ENCODE results near the gene LMBR1L. TPM values are rescaled to one million over a fixed set of nuclear protein-coding genes. Genes with fewer than 3 reads are reported as not detected.

Gene LMBR1L
- polyA plus RNA-seq, 3 donors: 22.0 to 104 (median 25.9) TPM

DNA sequence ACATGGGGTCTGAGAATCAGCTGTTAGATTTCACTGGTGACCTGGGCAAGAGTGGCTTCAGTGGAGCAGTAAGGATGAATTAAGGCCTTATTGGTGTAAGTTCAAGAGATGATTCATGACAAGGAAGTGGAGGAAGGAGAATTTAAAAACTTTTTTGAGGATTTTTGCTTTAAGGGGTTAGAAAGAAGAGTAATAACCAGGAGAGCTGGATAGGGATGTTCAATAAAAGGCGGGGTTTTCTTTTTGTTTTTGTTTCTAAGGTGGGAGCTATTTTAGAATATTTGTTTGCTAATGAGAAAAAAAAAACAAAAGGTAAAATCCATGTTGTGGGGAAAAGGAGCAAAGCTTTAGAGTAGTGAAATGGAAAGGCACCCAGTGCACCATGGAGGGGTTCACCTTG lies 35.8 kb upstream of the LMBR1L start:
- TF ChIP-seq, protein P1, sequence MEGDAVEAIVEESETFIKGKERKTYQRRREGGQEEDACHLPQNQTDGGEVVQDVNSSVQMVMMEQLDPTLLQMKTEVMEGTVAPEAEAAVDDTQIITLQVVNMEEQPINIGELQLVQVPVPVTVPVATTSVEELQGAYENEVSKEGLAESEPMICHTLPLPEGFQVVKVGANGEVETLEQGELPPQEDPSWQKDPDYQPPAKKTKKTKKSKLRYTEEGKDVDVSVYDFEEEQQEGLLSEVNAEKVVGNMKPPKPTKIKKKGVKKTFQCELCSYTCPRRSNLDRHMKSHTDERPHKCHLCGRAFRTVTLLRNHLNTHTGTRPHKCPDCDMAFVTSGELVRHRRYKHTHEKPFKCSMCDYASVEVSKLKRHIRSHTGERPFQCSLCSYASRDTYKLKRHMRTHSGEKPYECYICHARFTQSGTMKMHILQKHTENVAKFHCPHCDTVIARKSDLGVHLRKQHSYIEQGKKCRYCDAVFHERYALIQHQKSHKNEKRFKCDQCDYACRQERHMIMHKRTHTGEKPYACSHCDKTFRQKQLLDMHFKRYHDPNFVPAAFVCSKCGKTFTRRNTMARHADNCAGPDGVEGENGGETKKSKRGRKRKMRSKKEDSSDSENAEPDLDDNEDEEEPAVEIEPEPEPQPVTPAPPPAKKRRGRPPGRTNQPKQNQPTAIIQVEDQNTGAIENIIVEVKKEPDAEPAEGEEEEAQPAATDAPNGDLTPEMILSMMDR (IDR thresholded peaks at IDR 0.05): no peak
- H3K4me3 Mint-ChIP-seq: no peak overlapping the region

DNA sequence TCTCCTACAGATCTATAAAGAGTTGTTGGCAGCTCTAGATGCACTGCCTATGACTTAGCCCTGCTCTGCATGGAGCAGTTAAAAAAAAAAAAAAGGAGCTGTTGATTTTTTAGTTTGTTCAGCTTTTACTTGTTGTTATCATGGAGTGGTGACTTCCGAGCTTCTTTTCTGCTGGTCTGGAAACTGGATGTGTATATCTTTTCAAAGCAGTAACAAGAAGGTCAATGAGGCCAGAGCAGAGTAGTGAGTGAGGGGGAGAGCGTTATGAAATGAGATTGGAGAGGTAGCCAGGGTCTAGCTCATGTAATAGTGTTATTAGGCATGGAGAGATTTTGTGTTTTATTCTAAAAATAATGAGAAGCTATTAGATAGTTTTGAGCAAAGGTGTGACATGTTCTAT lies 33.7 kb upstream of the LMBR1L start:
- TF ChIP-seq, protein P1 (IDR thresholded peaks at IDR 0.05): no peak
- no peak overlapping the region for H3K27ac ChIP-seq (ENCODE audit: low read depth in 1 of 2, low read length in 2 of 2)
- 100% methylated on average over 2 of the region's 2 CpGs for WGBS (ENCODE audit: insufficient coverage)

More for the DNA sequence above, 35.8 kb upstream of the LMBR1L start:
- no peaks in the 10 kb centered on the region for H3K27me3 Mint-ChIP-seq (ENCODE audit: low read depth in 3 of 3)
- no peak overlapping the region for H3K4me2 ChIP-seq (replicated peaks; ENCODE audit: extremely low read depth, low read length, poor library complexity, severe bottlenecking)
- peaks cover 2 to 5% of the 10 kb centered on the region in 2 donors for H3K36me3 Mint-ChIP-seq
- peaks cover 0 to 6% of the 10 kb centered on the region in 2 donors for H3K4me1 ChIP-seq (ENCODE audit: control insufficient read depth in 1 of 2, insufficient read depth in 2 of 2, low read length in 2 of 2)
- no peak for DNase-seq
- H2AFZ ChIP-seq (ENCODE audit: insufficient read depth, low read depth, low read length, poor library complexity, severe bottlenecking): no peak overlapping the region
- no CpG with 5 or more reads among the region's 1 CpG for WGBS (ENCODE audit: insufficient coverage)
- no peak overlapping the region for H3K9ac ChIP-seq (ENCODE audit: insufficient read depth, low read length, poor library complexity, severe bottlenecking)
- intact Hi-C loops (cut with micrococcal nuclease): no loop called here
- no peaks in the 10 kb centered on the region for H3K79me2 ChIP-seq (ENCODE audit: insufficient read depth, low read length)
- no peaks in the 10 kb centered on the region for H3K27me3 ChIP-seq (ENCODE audit: control insufficient read depth in 2 of 2, insufficient read depth in 2 of 2, low read length in 2 of 2)
- no peaks in the 10 kb centered on the region for H3K36me3 ChIP-seq (replicated peaks in 1 of 2; ENCODE audit: control insufficient read depth in 1 of 2, insufficient read depth in 2 of 2, low read length in 2 of 2)
- no peaks in the 10 kb centered on the region for H3K9me3 Mint-ChIP-seq
- no peak overlapping the region for H3K4me3 ChIP-seq (replicated peaks in 1 of 3; ENCODE audit: low read depth in 2 of 3, low read length in 3 of 3)
- no peaks in the 10 kb centered on the region for H3K9me3 ChIP-seq (replicated peaks in 1 of 2; ENCODE audit: control insufficient read depth in 1 of 2, insufficient read depth in 1 of 2, low read length in 2 of 2)
- H3K27ac ChIP-seq (ENCODE audit: low read depth in 1 of 2, low read length in 2 of 2): no peak overlapping the region
- H3K27ac Mint-ChIP-seq: no peak overlapping the region
- peaks cover 4% of the 10 kb centered on the region for H3K4me1 Mint-ChIP-seq
- no peaks in the 10 kb centered on the region for H4K20me1 ChIP-seq (ENCODE audit: insufficient read depth, low read length)

More for the DNA sequence above, 33.7 kb upstream of the LMBR1L start:
- Mint-ChIP-seq H3K27ac (no peak overlapping the region), H3K4me3 (no peak overlapping the region), H3K9me3 (no peaks in the 10 kb centered on the region), H3K27me3 (ENCODE audit: low read depth in 3 of 3) (no peaks in the 10 kb centered on the region), H3K4me1 (peaks cover 2% of the 10 kb centered on the region), H3K36me3 (peaks cover 5 to 13% of the 10 kb centered on the region in 2 donors)
- Histone ChIP-seq H3K4me2 (replicated peaks; ENCODE audit: extremely low read depth, low read length, poor library complexity, severe bottlenecking) (no peak overlapping the region), H3K9ac (ENCODE audit: insufficient read depth, low read length, poor library complexity, severe bottlenecking) (no peak overlapping the region), H2AFZ (ENCODE audit: insufficient read depth, low read depth, low read length, poor library complexity, severe bottlenecking) (no peak overlapping the region), H3K79me2 (ENCODE audit: insufficient read depth, low read length) (no peaks in the 10 kb centered on the region), H3K27me3 (ENCODE audit: control insufficient read depth in 2 of 2, insufficient read depth in 2 of 2, low read length in 2 of 2) (no peaks in the 10 kb centered on the region), H4K20me1 (ENCODE audit: insufficient read depth, low read length) (no peaks in the 10 kb centered on the region), H3K36me3 (replicated peaks in 1 of 2; ENCODE audit: control insufficient read depth in 1 of 2, insufficient read depth in 2 of 2, low read length in 2 of 2) (no peaks in the 10 kb centered on the region), H3K9me3 (replicated peaks in 1 of 2; ENCODE audit: control insufficient read depth in 1 of 2, insufficient read depth in 1 of 2, low read length in 2 of 2) (no peaks in the 10 kb centered on the region), H3K4me3 (replicated peaks in 1 of 3; ENCODE audit: low read depth in 2 of 3, low read length in 3 of 3) (no peak overlapping the region), H3K4me1 (ENCODE audit: control insufficient read depth in 1 of 2, insufficient read depth in 2 of 2, low read length in 2 of 2) (peaks cover 0 to 4% of the 10 kb centered on the region in 2 donors)
- intact Hi-C loops (cut with micrococcal nuclease): no loop called here
- DNase-seq: no peak
